T-helper 9 cell (primary cell): Measurements from ENCODE around the gene SPATS1.
A peak's percentile ranks its signal among the peaks of the same experiment; 100 is the strongest.
"Not testable (repeated sequence)": the region's sequence is repeated elsewhere in the genome, so short reads cannot be mapped to it uniquely, and the experiment has no call there.

ENCODE experiments used
- DNase-seq: peaks from one replicate; pipeline ENCODE4 v3.0.0-alpha.2; 2020

SPATS1 gene

DNA sequence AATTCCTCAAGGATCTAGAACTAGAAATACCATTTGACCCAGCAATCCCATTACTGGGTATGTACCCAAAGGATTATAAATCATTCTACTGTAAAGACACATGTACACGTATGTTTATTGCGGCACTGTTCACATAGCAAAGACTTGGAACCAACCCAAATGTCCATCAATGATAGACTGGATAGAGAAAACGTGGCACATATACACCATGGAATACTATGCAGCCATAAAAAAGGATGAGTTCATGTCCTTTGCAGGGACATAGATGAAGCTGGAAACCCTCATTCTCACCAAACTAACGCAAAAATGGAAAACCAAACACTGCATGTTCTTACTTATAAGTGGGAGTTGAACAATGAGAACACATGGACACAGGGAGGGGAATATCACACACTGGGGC lies 4.4 kb downstream of the SPATS1 start:
- not testable (repeated sequence) for DNase-seq

DNA sequence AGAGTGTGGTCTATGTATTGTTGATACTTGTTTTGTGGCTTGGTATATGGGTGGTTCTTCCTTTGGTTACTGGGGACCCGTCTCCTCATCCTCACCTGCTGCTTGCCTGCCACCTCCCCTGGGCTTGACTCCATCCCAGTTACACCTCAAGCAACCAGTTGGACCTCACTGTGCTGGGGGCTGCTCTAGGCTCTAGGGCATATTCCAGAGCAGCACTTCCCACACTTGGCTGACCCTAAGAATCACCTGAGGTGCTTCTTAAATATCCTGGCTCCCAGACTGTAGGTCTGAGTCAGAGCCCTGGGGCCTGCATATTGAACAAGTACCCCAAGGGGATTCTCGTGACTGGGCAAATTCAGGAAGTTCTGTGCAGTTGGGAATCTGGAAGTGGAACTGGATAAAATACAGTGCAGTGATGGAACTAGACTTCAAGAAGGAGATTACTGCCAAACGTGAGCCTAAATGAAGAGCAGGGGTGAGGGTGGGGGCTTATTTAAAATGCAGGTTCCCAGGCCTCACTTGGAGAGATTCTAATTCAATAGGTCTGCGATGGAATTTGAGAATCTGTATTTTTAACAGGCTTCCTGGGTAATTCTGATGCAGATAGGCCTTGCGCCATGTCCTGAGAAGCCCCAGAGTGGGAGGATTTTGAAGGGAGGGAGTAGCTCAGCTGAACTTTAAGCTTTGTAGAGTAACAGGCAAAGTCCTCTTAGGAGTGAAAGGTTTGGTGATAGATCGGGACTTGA lies 7.6 kb downstream of the SPATS1 start:
- DNase-seq, result no peak

- not testable (repeated sequence) for DNase-seq
Observed at GRCh38 chr6:44350650-44350994, 8.2 kb downstream of the SPATS1 start.

GRCh38 chr6:44352259-44352658 lies 9.8 kb downstream of the SPATS1 start:
- no peak for DNase-seq

- DNase-seq, result no peak
Observed at GRCh38 chr6:44353336-44353735, 10.9 kb downstream of the SPATS1 start.

DNA sequence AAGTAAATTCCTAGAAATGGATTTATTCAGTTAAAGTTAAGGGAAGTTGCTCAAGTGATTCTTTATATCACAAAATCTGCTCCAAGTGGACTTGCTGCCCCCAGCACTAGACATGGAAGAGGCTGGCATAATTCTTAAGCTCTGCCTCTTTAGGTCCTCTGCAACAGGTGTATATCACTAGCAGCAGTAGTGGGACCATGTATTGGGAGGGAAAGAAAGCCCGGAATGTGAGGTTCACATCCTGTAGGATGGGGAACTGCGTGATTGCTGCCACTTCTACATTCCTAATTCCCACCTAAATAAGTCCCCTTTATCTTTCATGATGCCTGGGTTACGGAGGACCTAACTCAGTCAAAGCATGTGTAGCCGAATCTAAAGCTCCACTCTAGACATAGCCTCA lies 13.2 kb downstream of the SPATS1 start:
- DNase-seq, result no peak

DNA sequence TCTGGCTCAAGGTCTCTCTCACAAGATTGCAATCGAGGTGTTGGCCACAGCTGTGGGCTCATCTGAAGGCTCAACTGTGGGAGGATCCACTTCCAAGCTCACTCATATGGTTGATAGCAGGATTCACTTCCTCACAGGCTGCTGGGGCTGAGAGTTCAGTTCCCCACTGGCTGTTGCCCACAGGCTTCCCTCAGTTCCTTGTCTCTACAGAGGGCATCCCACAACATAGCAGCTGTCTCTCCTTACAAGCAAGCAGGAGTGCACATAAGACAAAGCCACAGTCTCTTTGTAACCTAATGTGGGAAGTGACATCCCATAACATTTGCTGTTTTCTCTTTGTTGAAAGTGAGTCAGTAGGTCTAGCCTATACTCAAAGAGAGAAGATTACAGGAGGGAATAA lies 14.0 kb downstream of the SPATS1 start:
- no peak for DNase-seq

DNA sequence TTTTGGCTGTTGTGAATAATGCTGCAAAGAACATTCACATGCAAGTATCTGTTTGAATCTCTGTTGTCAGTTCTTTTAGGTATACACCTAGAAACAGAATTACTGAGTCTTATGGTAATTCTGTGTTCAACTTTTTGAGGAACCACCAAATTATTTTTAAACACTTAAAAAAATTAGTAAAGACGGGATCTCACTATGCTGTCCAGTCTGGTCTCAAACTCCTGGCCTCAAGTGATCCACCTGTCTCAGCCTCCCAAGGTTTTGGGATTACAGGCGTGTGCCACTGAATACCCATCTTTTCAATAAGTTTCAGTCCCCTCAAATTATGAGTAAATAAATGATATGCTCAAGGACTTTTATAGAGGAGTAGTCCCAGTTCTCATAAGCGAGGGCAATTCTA lies 17.5 kb downstream of the SPATS1 start:
- no peak for DNase-seq

DNA sequence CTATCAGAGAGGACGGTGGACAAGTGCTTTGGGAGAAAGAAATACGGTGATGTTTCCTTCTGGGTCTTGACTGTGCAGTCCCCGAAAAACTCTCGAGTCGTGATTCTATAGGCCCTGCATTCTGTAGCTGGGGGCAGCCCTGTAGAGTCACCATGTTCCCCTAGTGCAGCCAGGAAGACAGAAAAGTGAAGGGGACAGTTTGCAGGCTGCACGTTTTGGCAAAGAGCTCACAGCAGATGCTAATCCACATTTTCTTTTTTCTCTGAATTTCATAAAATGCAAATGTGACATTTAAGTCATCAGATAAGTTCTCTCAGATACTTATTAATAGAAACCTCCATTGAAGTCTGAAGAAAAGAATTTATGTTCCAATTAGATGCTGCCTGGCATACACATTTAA lies 19.5 kb downstream of the SPATS1 start:
- no peak for DNase-seq

DNA sequence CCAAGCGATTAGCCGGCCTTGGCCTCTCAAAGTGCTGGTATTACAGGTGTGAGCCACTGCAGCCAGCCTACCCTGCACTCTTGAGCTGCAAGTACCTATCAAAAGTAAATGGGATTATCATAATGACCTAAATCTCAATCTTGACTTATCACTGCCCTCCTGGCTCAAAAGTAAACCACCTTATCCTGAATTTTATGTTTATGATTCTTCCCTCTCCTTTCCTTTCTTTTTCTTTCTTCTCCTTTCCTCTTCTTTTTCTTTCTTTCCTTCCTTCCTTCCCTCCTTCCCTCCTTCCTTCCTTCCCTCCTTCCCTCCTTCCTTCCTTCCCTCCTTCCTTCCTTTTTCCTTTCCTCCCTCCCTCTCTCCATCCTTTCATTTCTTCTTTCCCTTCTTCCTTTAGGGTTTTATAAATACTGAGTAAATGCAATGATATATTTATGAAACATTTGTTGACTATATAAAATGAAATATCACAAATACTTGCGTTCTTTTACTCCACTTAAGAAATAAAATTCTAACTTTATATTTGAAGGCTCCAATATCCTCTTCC lies 21.0 kb downstream of the SPATS1 start:
- no peak for DNase-seq

DNA sequence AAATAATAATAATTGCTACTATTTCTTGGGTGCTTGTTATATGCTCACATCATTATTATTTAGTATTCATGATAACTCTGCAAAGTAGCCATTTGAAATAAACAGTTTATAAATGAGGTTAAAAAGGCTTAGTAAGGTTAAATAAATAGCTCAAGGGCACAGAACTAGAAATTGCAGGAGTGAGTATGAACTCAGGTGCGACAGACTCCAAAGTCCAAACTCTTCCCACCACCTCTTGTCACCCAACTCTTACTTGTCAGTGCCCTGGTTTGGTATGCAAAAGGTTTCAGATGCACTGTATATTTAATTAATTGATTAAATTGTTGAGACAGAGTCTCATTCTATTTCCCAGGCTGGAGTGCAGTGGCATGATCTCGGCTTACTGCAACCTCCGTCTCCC lies 24.3 kb downstream of the SPATS1 start:
- no peak for DNase-seq

DNA sequence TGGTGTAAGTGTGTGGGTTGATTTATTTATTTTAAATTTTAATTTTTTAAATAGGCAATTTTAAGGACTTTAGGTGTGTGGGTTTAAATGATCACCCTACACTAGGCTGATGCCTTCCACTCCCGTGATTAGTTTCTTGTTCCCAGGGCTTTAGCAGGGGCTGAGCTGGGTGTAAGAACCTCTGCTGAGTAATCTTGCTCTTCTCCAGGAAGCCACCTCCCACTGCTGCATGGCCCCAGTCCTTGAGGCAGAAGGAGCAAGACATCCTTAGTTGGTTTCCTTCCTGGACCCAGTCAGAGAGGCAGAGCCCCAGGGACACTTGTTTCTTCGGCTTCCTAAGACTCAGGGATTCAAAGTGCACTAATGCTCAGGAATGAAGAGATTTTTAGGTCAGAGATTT lies 25.2 kb downstream of the SPATS1 start:
- no peak for DNase-seq

DNA sequence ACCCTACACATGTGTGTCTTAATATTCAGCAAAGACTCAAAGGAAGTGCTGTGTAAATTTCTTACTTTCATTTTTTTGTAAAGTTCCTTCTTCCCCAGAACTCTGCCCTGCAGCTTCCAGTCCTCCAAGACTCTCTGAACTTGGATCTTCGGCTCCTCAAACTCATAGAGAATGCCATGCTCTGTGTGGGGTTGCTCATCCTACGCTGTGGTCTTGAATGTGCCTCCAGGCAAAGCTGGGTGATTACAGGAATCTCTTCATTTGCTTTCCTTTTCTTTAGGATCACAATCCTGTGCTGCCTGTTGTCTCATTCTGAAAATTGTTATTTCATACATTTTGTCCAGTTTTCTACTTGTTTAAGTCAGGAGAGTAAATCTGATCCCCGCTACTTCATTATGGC lies 30.6 kb downstream of the SPATS1 start:
- DNase-seq, result no peak

- no peak for DNase-seq
Observed at GRCh38 chr6:44373787-44374186, 31.3 kb downstream of the SPATS1 start.

DNA sequence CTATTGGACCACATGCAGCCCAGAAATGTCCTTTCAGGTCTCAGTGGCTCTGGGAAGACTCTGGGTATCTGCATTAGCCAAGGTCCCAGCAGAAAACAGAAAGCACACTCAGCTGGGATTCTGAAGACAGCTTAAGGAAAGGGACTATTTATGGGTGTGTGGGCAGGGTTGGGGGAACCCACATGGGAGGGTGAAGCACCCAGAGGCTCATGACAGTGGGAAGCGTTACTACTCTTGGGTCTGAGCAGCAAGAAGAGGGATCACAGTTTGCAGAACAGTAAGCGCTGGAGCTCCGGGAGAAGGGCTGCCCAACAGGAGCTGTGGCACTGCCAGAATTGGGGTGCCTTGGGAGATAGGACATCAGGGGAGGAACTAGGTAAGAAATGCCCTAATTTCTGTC lies 32.6 kb downstream of the SPATS1 start:
- DNase-seq, result no peak

DNA sequence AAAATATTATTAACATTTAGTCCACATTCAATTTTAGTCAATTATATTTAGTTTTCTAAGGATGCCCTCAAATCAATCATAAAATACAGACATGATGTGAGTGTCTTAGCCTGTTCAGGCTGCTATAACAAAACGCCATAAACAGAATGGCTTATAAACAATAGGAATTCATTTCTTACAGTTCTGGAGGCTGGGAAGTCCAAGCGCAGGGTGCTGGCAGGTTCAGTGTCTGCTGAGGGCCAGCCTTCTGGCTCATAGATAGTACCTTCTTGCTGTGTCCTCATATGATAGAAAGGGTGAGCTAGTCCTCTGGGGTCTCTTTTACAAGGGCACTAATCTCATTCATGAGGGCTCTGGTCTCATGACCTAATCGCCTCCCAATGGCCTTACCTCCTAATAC lies 35.0 kb downstream of the SPATS1 start:
- no peak for DNase-seq

GRCh38 chr6:44377971-44378370 lies 35.5 kb downstream of the SPATS1 start:
- no peak for DNase-seq

GRCh38 chr6:44381739-44382138 lies 39.3 kb downstream of the SPATS1 start:
- DNase-seq, result no peak

DNA sequence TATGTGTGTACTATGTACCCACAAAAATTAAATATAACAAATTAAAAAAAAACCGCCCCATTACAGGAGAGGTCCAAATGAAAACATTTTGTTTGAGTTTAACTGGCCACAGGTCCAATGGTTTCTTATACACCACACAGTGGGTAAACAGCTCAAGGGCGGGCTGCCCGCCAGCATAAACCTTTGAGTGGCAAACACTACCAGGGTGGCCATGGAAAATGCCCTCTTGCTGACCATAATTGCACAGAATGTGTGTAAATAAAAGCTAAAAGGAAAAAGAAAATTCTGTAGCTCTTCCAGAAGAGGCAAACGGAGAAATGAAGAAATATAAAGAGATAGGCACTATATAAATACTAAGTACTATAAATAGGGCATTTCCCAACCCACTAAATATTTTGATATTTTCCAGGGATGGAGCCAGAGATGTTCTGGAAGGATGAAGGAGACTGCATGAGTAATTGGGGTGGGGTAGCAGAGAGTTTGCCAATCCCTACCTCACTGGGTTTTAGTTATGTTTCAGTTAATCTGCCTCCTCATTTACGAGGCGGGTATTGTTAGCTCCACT lies 44.0 kb downstream of the SPATS1 start:
- DNase-seq, result no peak

DNA sequence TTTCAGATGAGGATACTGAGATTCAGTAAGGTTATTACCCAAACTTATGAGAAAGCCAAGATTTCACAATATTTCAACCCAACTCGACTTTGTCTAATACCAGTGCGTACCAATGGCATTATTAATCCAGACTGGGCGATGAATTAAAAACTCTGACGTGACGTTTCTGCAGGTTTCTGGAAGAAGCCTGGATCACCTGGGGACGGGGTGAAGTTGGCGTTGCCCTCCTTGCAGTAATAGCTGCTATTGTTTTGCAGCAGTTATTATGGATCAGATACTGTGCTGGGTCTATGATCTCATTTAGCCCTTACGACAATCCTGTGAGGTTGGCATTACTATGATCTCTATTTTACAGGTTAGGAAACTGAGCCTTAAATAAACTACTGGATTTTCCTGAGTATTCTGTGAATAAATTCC lies 44.5 kb downstream of the SPATS1 start:
- DNase-seq, result peak; percentile 0

DNA sequence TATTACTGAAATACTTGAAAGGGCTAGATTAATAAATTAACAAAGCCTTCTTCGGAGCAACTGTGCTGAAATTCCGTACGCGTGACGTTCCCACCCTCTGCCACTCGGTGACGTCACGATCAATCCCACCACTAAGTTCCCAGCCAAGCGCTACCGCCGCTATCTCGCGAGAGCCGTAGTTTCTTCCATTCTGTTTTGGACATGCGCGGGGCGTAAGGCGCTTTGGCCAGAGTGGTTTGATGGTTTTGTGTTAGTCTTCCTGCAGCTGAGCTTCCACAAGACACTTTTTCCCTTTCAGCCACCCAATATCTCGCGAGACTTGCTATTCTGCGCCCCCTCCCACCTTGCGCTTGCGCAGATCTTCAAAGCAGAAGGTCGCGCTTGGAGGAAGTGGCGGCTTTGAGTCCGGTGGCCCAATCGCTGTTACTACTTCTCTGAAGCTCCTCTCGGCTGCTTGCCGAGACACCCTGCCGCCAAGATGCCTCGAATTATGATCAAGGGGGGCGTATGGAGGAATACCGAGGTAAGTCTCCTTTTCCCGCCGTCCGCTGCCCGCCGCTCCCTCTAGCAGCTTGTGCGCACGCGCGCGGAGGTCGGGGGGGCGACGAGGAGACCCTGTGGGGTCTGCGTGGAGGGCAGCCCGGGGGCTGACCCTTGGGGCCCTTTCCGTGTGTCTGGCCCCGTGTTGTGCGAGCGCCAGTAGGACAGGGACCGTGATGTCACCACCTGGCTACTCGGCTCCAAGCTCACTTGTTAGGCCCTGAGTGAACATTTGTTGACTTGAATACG lies 45.1 kb downstream of the SPATS1 start, which contains the start of gene CDC5L:
Gene CDC5L, plus strand, starts transcription at position 361 of the 789 bp plus-strand sequence. Its CDS starts 118 bp downstream, at position 479.
- DNase-seq, result peak; percentile 83

DNA sequence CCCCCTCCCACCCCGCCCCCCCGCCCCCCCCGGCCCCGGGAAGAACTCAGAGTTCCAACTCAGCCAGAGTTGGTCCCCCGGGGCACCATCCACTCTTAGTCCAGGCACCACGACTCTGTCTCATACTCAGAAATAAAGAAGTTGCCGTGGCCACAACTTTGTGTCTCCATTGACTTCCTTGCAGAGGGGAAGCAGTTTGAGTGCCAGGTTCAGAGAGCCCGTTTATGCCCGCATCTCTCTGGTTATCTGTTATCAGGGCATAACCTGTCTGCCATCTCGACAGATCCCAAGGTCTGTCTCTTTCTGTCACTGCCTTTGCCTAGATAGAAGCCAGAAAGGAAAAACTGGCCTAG lies 45.7 kb downstream of the SPATS1 start:
- DNase-seq, result no peak

GRCh38 chr6:44388887-44389286 lies 46.4 kb downstream of the SPATS1 start:
- DNase-seq, result no peak

DNA sequence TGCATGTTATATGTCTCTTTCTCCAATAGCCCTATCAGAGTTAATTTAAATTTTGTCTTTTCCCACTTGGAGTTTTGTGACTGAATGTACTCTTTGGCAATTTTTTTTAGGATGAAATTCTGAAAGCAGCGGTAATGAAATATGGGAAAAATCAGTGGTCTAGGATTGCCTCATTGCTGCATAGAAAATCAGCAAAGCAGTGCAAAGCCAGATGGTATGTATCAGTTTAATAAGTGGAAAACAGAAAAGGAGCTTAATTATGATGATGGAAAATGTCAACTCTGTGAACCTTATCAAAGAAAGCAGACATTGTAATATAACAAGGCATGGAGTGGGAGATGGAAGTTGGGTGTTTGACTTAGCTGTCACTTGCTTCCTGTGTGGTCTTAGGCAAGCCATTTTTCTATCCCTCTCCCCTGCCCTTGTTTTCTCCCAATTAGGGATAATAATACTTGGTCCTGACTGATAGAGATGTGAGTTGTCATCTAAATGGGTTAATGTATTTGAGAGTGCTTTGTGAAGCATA lies 47.8 kb downstream of the SPATS1 start:
- no peak for DNase-seq
